ENCODE measurements around the gene KCND2. TPM values are rescaled to one million over a fixed set of nuclear protein-coding genes. Genes with fewer than 3 reads are reported as not detected.

The KCND2 gene
- total and polyA plus RNA-seq, 2 of the 8 experiments (the other 6 are each of a cell fraction or from before 2014, with no cell fraction given), result 4.6 to 7.7 TPM

GRCh38 chr7:120725376-120726039 is 452.5 kb downstream of the KCND2 start (continued):
- TF ChIP-seq CHD7 (IDR thresholded peaks at IDR 0.05; ENCODE audit: insufficient replicate concordance, low read length) (peak; percentile 23), RAD21 (IDR thresholded peaks at IDR 0.05 in 1 of 2, conservative IDR thresholded peaks at IDR 0.05 in 1 of 2; ENCODE audit: low read depth in 2 of 2, low read length in 2 of 2) (peak; percentile 70 to 80), CHD2 (IDR thresholded peaks at IDR 0.05; ENCODE audit: low read length) (no peak), RNF2 (IDR thresholded peaks at IDR 0.05; ENCODE audit: borderline replicate concordance, low read depth, low read length, missing control alignments, poor library complexity, severe bottlenecking) (no peak)
